GM21717 (cell line): ENCODE data around the gene FAM13A.
A peak's percentile ranks its signal among the peaks of the same experiment; 100 is the strongest.
"Not testable (repeated sequence)": the region's sequence is repeated elsewhere in the genome, so short reads cannot be mapped to it uniquely, and the experiment has no call there.

ENCODE experiments used
- ATAC-seq: cut with Tn5 transposase; IDR thresholded peaks from one replicate; pipeline ENCODE4 v1.9.1; 2021; ENCODE audit warnings: mild to moderate bottlenecking, moderate library complexity; ENCODE audit not compliant: unreplicated experiment

The FAM13A gene

DNA sequence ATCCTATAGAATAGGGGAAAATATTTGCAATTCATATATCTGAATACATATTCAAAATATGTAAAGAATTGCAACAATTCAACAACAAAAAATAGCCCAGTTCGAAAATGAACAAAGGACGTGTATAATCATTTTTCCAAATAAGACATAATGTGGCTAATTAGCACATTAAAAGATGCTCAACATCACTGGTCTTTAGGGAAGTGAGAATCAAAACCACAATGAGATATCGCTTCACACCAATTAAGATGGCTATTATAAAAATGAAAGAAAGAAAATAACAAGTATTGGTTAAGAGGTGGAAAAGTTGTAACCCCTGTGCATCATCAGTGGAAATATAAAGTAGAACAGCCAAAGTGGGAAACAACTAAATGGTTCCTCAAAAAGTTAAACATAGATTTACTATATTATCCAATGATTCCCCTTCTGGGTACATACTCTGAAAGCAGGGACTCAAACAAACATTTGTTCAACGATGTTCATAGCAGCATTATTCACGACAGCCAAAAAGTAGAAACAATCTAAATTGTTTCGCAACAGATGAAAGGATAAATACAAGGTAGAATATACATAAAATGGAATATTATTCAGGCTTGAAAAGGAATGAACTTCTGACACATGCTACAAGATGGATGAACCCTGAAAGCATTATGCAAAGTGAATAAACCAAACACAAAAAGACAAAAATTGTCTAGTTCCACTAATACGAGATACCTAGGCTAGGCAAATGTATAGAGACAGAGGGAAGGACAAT lies 12.7 kb downstream of the FAM13A start:
- no peak for ATAC-seq

DNA sequence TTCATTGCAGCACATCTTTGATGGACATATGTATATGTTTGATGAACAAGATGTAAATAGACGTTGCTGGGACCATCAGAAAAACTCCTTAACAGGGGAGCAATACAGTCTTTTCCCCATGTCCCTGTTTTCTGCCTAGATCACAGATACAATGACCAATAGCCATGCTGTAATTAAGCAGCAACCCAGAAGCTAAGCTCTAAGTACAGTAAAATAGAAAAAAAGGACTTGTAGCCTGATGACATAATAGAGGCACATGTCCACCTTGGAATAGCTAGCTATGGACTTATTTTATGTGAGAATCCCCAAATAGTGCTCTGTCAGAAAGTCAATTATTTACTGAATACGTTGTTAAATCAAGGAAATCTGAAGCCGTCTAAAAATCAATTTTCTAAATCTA lies 14.9 kb downstream of the FAM13A start:
- ATAC-seq = no peak

- no peak for ATAC-seq
These were observed 17.2 kb downstream of the FAM13A start for GRCh38 chr4:89039730-89040338.

- no peak for ATAC-seq
These were observed 20.4 kb downstream of the FAM13A start for GRCh38 chr4:89036535-89036934.

- ATAC-seq = no peak
These were observed 25.7 kb downstream of the FAM13A start for GRCh38 chr4:89031272-89031671.

GRCh38 chr4:89029591-89029990 lies 27.4 kb downstream of the FAM13A start:
- ATAC-seq = no peak

- no peak for ATAC-seq
These were observed 30.4 kb downstream of the FAM13A start for GRCh38 chr4:89026542-89026941.

DNA sequence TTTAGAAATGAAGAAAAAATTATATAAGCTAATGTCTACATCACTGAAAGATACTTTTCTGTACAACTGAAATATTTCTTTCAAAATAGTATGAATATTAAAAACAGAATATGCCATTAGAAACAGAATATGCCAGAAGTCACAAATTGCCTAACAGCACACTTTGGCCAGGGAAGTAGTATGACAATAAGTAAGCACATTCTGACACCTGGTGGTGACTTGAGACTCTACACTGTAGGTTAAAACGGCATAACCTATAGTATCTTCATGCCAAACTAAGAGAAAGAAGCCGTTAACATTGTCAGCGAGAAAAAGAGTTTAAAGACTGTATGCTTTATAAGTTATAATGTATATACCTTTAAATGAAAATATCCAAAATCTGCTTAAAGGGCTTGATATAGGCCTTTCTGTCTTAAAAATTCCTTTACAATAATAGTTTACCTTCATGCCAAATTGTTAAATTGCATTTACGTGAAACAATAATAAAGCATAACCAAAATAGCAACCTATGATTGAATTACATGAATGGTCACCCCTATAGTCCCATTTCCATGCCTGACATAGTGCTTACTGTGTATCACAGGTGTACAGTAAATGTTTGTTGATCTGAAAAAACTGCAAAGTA lies 32.8 kb downstream of the FAM13A start:
- ATAC-seq = peak; percentile 90

DNA sequence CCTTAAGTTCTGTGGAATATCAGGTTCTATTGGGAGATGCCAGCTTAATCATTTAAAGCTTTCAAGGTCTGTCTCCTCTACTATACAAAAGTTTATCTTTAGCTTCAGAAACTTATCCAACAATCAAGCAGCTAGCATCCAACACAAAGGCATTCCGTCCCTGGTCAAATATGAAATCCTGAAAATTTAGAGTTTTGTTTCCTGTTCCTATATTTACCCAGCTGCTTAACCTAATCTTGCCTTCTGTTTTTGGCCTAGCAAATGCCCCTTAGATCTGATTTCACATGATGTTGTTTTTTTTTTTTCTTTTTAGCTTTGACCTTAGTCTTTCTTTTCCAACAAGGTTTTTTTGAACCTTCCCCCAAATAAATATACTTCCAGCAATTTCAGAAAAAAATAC lies 33.8 kb downstream of the FAM13A start:
- no peak for ATAC-seq

GRCh38 chr4:89022426-89023128 lies 34.4 kb downstream of the FAM13A start:
- ATAC-seq = no peak

DNA sequence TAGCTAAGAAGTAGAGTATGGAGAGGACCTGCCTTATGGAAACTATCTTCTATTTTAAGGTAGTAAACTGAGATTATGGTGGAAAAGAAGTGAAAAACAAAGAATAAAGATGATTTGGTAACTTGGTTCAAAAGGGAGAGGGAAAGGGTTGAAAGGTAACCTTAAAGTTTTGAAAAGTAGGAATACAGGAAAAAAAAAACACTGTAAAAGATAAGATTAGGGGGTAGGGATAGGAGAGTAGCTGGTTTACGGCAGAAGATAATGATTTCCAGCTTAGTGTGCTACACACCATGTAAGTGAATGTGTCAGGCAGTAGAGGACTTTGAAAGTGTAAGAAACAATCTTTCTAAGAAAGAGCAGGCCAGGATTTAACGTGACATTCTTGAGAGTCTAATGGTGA lies 35.3 kb downstream of the FAM13A start:
- no peak for ATAC-seq

DNA sequence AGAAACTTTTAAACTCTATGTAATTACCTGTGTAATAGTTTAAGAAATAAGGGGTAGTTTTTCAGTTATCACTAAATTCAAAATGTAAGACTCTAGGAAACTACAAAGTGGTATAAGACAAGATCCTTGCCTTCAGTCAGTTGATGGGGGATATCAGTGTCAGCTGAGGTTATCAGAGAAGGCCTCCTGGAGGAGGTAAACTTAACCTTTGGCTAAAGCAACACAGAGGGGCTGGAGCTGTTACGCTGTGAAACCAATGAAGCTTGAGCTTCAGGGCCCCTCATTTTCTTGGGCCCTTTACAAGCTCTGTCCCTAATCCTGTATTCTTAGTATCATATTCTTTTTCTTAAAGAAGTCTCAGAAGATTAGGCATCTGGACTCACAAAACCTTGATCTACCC lies 35.9 kb downstream of the FAM13A start:
- ATAC-seq = no peak

DNA sequence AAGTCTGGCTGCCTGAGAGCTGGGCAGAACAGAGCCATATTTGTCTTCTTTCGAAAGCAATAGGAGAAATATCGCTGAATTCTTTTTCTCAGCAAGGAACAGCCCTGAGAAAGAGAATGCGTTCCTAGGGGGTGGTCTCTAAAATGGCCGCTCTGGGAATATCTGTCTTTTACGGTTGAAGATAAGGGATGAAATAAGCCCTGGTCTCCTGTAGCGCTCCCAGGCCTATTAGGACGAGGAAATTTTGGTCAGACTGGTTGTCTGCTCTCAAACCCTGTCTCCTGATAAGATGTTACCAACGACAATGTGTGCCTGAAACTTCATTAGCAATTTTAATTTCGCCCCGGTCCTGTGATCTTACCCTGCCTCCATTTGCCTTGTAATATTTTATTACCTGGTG lies 42.1 kb downstream of the FAM13A start:
- not testable (repeated sequence) for ATAC-seq

GRCh38 chr4:89009761-89010369 lies 47.1 kb downstream of the FAM13A start:
- no peak for ATAC-seq

- ATAC-seq = no peak
These were observed 47.9 kb downstream of the FAM13A start for GRCh38 chr4:89009115-89009514.

DNA sequence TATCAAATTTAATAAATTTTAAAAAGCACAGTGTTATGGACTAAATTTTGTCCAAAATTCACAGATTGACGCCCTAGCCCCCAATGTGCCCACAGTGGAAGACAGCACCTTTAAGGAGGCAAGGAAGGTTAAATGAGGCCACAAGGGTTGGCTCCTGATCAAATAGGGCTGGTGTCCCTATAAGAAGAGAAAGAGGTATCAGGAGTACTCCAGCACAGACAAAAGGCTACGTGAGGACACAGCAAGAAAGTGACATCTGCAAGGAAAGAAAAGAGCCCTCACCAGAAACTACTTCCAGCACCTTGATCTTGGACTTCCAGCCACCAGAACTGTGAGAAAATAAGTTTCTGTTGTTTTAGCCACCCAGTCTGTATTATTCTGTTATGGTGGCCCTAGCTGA lies 48.8 kb downstream of the FAM13A start:
- no peak for ATAC-seq

GRCh38 chr4:89007338-89007939 lies 49.5 kb downstream of the FAM13A start:
- no peak for ATAC-seq

DNA sequence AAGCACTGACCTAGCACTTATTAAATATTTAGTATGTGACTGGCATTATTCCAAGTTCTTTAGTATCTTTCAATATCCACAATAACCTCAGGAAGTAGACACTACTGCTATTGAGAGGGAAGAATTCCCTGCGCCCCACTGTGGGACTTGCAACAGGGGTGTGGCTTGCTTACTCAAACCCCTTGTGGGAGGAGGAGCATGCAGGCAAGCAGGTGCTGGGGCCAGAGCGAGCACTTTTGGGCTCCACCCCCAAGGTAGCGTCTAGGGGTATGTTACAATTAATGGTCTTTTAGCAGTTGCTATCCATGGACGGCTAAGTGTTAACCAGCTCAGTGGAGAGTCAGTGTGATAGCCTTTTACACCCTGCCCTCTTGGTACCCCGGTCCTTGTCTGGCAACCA lies 50.7 kb downstream of the FAM13A start:
- ATAC-seq = no peak

- ATAC-seq = not testable (repeated sequence)
These were observed 51.9 kb downstream of the FAM13A start for GRCh38 chr4:89005066-89005465.

GRCh38 chr4:89001647-89002445 lies 55.1 kb downstream of the FAM13A start:
- ATAC-seq = no peak
